Measurements from ENCODE around the gene TOGARAM1.

Gene TOGARAM1

DNA sequence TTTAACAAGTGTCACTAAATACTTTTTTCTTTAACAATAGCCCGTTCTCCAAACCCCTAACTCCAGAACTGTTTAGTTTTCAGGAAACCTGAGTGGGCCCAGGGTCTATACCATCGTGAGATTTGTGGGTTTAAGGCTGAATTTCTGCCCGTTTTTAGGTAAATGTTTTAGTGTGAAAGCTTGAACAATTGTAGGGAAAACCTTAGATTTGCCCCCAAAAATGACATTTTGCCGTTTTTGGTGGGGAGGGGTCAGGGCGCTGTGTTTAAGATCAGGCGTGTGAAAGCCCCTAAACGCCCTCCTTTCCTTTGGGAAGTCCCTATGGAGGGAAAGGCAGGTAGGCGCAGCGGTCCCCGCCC is 121.6 kb downstream of the TOGARAM1 start:
- DNase-seq (ENCODE audit: extremely low spot score), result no peak
- POLR2A ChIA-PET, result interaction anchor here (0.5 kb wide), 1 partner anchor 63 kb away, joined by 8 read pairs; no protein-coding TSS in a partner anchor
- TF ChIP-seq, protein P1, sequence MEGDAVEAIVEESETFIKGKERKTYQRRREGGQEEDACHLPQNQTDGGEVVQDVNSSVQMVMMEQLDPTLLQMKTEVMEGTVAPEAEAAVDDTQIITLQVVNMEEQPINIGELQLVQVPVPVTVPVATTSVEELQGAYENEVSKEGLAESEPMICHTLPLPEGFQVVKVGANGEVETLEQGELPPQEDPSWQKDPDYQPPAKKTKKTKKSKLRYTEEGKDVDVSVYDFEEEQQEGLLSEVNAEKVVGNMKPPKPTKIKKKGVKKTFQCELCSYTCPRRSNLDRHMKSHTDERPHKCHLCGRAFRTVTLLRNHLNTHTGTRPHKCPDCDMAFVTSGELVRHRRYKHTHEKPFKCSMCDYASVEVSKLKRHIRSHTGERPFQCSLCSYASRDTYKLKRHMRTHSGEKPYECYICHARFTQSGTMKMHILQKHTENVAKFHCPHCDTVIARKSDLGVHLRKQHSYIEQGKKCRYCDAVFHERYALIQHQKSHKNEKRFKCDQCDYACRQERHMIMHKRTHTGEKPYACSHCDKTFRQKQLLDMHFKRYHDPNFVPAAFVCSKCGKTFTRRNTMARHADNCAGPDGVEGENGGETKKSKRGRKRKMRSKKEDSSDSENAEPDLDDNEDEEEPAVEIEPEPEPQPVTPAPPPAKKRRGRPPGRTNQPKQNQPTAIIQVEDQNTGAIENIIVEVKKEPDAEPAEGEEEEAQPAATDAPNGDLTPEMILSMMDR (IDR thresholded peaks at IDR 0.05; ENCODE audit: control extremely low read depth, extremely low read depth, low read depth, missing control alignments), result no peak
- CTCF ChIA-PET, result interaction anchor here (1.2 to 1.6 kb wide), 3 partner anchors 9 to 74 kb away, joined by 3 to 4 read pairs (median 3); no protein-coding TSS in a partner anchor

DNA sequence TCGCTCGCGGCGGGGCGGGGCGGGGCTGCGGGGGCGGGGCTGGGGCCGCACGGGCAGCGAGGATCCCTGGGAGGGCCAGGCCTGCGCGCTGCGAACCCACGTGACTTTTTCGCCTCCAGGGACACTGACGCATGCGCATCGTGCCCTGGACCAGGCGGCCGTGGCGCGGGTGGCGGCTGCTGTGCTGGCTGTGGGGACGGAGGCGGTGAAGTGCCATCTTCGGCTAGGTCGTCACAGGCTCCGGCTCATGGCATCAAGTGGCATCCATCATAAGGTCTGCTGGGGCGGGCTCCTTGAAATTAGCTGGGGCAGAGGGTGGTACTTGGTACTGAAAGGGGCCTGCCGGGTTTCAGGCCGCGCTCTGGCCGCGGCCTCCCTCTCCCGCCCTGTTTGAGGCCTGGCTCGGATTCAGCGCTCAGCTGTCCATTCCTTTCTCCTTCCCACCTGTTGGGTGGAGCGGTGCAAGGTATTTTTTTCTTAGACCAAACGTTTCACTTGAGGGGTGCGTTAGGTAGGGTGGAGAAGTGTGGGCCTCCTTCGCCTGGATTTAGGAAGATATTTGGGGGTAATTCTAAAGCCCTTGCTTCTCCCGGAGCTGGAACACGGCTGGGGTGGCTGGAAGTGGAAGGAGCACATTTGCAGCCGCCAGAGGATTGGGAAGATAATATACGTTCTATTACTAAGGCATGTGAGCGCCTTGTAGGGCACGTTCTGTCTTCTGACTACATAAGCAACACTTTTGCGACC is 122.2 kb downstream of the TOGARAM1 start, which contains the start of gene PRPF39:
Gene PRPF39 (plus strand): TSS at position 141 of the 747 bp plus-strand sequence. CDS start 11,124 bp downstream, outside the sequence.
- DNase-seq (ENCODE audit: extremely low spot score), result peak; percentile 98
- CTCF ChIA-PET, result interaction anchor here (1.2 to 1.6 kb wide), 3 partner anchors 10 to 74 kb away, joined by 3 to 4 read pairs (median 3); no protein-coding TSS in a partner anchor
- TF ChIP-seq, protein P1 (IDR thresholded peaks at IDR 0.05; ENCODE audit: control extremely low read depth, extremely low read depth, low read depth, missing control alignments), result no peak
- POLR2A ChIA-PET, result interaction anchor here (0.5 kb wide), 1 partner anchor 62 kb away, joined by 8 read pairs; no protein-coding TSS in a partner anchor

DNA sequence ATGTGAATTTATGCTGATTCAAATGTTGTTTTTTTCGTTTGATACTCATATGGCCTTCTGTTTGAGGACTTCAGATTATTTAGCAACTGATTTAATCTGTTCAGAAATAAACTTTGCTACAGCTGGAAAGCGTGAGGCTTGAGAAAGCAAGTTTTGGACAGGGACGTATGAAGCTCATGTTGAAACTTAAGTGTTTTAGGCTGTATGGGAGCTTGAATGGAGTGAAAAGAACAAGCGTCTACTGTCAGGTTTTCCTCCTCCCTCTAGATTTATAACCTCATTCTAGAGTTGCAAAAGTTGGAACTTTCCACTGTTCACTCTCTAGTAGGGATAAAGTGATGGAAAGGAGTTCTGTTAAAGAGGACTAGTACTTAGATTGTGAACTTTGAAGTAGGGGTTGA is 123.0 kb downstream of the TOGARAM1 start:
- ChIA-PET POLR2A (interaction anchor here (0.6 kb wide), 1 partner anchor 92 kb away, joined by 3 read pairs; no protein-coding TSS in a partner anchor), CTCF (interaction anchor here (1.4 kb wide), 1 partner anchor 14 kb away, joined by 3 read pairs; no protein-coding TSS in a partner anchor)
- TF ChIP-seq, protein P1 (IDR thresholded peaks at IDR 0.05; ENCODE audit: control extremely low read depth, extremely low read depth, low read depth, missing control alignments), result no peak
- DNase-seq (ENCODE audit: extremely low spot score), result no peak

- CTCF ChIA-PET, result no interaction called here
These were observed 127.8 kb downstream of the TOGARAM1 start for GRCh38 chr14:45089813-45090212.

DNA sequence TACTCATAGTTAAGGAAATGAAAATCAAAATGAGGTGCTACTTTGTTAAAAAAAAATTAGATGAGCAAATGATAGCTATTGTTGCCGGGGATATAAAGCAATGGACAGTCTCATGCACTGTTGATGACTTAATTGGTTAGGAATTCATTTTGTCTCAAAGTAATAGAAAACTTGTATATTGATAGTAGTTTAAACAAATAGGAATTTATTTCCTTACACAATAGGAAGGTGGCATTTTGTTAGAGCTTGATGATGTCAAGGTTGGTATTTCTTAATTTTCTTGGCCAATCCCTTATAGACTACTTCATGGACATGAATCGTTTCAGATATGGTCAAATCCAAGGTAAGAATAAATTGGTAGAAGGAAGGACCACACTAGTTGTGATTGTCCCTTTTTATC is 129.7 kb downstream of the TOGARAM1 start:
- ChIA-PET CTCF (interaction anchor here (0.8 kb wide), 1 partner anchor 60 kb away, joined by 3 read pairs; no protein-coding TSS in a partner anchor), POLR2A (no interaction called here)
- DNase-seq (ENCODE audit: extremely low spot score), result no peak
- TF ChIP-seq, protein P1 (IDR thresholded peaks at IDR 0.05; ENCODE audit: control extremely low read depth, extremely low read depth, low read depth, missing control alignments), result no peak

More at GRCh38 chr14:45089813-45090212, 127.8 kb downstream of the TOGARAM1 start:
- peak; percentile 38 for DNase-seq (ENCODE audit: extremely low spot score)
- POLR2A ChIA-PET, result no interaction called here
- TF ChIP-seq, protein P1 (IDR thresholded peaks at IDR 0.05; ENCODE audit: control extremely low read depth, extremely low read depth, low read depth, missing control alignments), result no peak

GRCh38 chr14:45094275-45094674 is 132.3 kb downstream of the TOGARAM1 start:
- CTCF ChIA-PET, result interaction anchor here (0.9 to 1.6 kb wide), 3 partner anchors 12 to 38 kb away, joined by 3 to 4 read pairs (median 3); no protein-coding TSS in a partner anchor
- POLR2A ChIA-PET, result no interaction called here
- TF ChIP-seq, protein P1 (IDR thresholded peaks at IDR 0.05; ENCODE audit: control extremely low read depth, extremely low read depth, low read depth, missing control alignments), result no peak

More at GRCh38 chr14:45094275-45094674, 132.3 kb downstream of the TOGARAM1 start:
- DNase-seq (ENCODE audit: extremely low spot score), result no peak

Measured in GM10248 (cell line).